Esophagus mucosa (tissue), 1 donor: ENCODE measurements around the gene S1PR3. TPM values are rescaled to one million over a fixed set of nuclear protein-coding genes. Genes with fewer than 3 reads are reported as not detected.

ENCODE experiments used
- ATAC-seq: fragments of 200-7000 bp; cut with Tn5 transposase; one replicate; pipeline ENCODE4 v1.9.1; 2020
- total RNA-seq: library from RNA; stranded (reverse); gene quantifications from one replicate; pipeline ENCODE4 v1.2.4, GENCODE V29; 2023
- donor health status: DM: yes; HTN: yes; CAD: no.

The S1PR3 gene
- total RNA-seq, 1 donor from 2014 or later: 2.2 TPM

GRCh38 chr9:88969646-88970373 lies 21.5 kb upstream of the S1PR3 start:
- no peak for ATAC-seq

- ATAC-seq: no peak
Observed at GRCh38 chr9:88971131-88971960, 19.9 kb upstream of the S1PR3 start.

- ATAC-seq: no peak
Observed at GRCh38 chr9:88972401-88972800, 18.9 kb upstream of the S1PR3 start.

GRCh38 chr9:88973281-88974045 lies 17.8 kb upstream of the S1PR3 start:
- ATAC-seq: no peak

GRCh38 chr9:88974641-88975040 lies 16.6 kb upstream of the S1PR3 start:
- no peak for ATAC-seq

GRCh38 chr9:88975966-88976889 lies 15.0 kb upstream of the S1PR3 start:
- ATAC-seq: no peak

- no peak for ATAC-seq
Observed at GRCh38 chr9:88976890-88977257, 14.4 kb upstream of the S1PR3 start.

GRCh38 chr9:88978034-88978433 lies 13.2 kb upstream of the S1PR3 start:
- no peak for ATAC-seq

- ATAC-seq: no peak
Observed at GRCh38 chr9:88979021-88979420, 12.2 kb upstream of the S1PR3 start.

- no peak for ATAC-seq
Observed at GRCh38 chr9:88979791-88980190, 11.5 kb upstream of the S1PR3 start.

GRCh38 chr9:88980740-88981203 lies 10.5 kb upstream of the S1PR3 start:
- no peak for ATAC-seq

- no peak for ATAC-seq
Observed at GRCh38 chr9:88983865-88984542, 7.3 kb upstream of the S1PR3 start.

GRCh38 chr9:88984543-88984883 lies 6.8 kb upstream of the S1PR3 start:
- peak; percentile 98 for ATAC-seq

- no peak for ATAC-seq
Observed at GRCh38 chr9:88985616-88986015, 5.7 kb upstream of the S1PR3 start.

- ATAC-seq: no peak
Observed at GRCh38 chr9:88986776-88987175, 4.5 kb upstream of the S1PR3 start.

- no peak for ATAC-seq
Observed at GRCh38 chr9:88987661-88988060, 3.6 kb upstream of the S1PR3 start.

GRCh38 chr9:88988796-88989641 lies 2.2 kb upstream of the S1PR3 start:
- no peak for ATAC-seq

- ATAC-seq: no peak
Observed at GRCh38 chr9:88990041-88990728, 1.1 kb upstream of the S1PR3 start.

GRCh38 chr9:88990729-88991065 lies 571 bp upstream of the S1PR3 start:
- ATAC-seq: no peak

GRCh38 chr9:88992556-88992955 lies 1.3 kb downstream of the S1PR3 start:
- no peak for ATAC-seq
